H1 (cell line): ENCODE data around the gene CAMK2D. TPM values are rescaled to one million over a fixed set of nuclear protein-coding genes. Genes with fewer than 3 reads are reported as not detected.

Experiments used
- CBX5 ChIP-seq: fragments of 300-800, 300-1000 bp; sonication (generic); IDR thresholded peaks from 2 replicates; pipeline ENCODE4 v1.7.1; 2016; ENCODE audit warnings: antibody characterized with exemption, low read length, low read depth
- CEBPB ChIP-seq: IDR thresholded peaks from 2 replicates; pipeline ENCODE4 v1.6.1; 2012; ENCODE audit warnings: low read depth, low read length
- GABPA ChIP-seq: IDR thresholded peaks from 2 replicates; pipeline ENCODE4 v1.6.1; 2011; ENCODE audit warnings: mild to moderate bottlenecking, low read length, moderate library complexity, borderline replicate concordance; ENCODE audit not compliant: insufficient read depth
- NANOG ChIP-seq: IDR thresholded peaks from 2 replicates; pipeline ENCODE4 v1.6.1; 2011; ENCODE audit warnings: low read length, low read depth, mild to moderate bottlenecking, inconsistent platforms; ENCODE audit not compliant: insufficient read depth, poor library complexity, severe bottlenecking
- POLR2AphosphoS5 ChIP-seq: IDR thresholded peaks from 2 replicates; pipeline ENCODE4 v1.6.1; 2011; ENCODE audit warnings: low read depth, low read length
- RFX5 ChIP-seq: IDR thresholded peaks from 2 replicates; pipeline ENCODE4 v1.6.1; 2011; ENCODE audit warnings: low read depth, low read length, improper control_type of control experiment, borderline replicate concordance
- polyA plus RNA-seq, 7 experiments: library from polyadenylated mRNA; depleted of rRNA in 3 of 7; stranded (reverse) in 5 of 7; unstranded in 2 of 7; fragments of >200 nt in 5 of 7; fragments of 200-250 nt in 2 of 7; gene quantifications; 1 replicate in 5 of 7; 2 replicates in 1 of 7; 4 replicates in 1 of 7; pipeline versions ENCODE4 v1.2.1 to v1.2.3, GENCODE V29; 2011 to 2013; ENCODE audit warnings: missing spikeins in 2 of 7, mixed read lengths in 2 of 7
- total RNA-seq: library from RNA; stranded (reverse); fragmentation: NEBNext Ultra II Directional; extraction: Animal tissue kit (Norgen Biotek cat#: 25700); gene quantifications from 2 replicates; pipeline ENCODE4 v1.2.1, GENCODE V29; 2021

The CAMK2D gene
- total and polyA plus RNA-seq, 2 of the 8 experiments (the other 6 are each of a cell fraction or from before 2014, with no cell fraction given): 3.2 to 7.0 TPM

DNA sequence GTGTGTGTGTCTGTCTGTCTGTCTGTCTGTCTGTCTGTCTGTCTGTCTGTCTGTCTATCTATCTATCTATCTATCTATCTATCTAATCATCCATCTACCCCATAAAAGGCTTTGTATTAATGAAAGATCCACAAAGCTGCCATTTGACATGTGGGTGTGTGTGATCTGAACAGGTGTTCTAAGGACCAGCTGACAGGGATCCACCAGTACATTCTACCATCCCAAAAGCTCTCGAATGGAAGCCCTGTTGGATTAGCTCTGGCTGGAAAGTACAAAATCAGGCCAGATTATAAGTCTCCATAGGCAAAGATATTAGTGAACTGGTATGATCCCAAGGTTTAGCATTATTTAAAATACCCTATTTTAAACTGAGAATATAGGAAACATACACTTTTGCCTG is 299.3 kb downstream of the CAMK2D start (continued):
- TF ChIP-seq RFX5: no peak
- no peak for TF ChIP-seq CEBPB
- no peak for TF ChIP-seq CBX5
- TF ChIP-seq NANOG: no peak
- TF ChIP-seq POLR2AphosphoS5: no peak
- TF ChIP-seq GABPA: no peak
